ENCODE data around the gene OTULINL. TPM values are rescaled to one million over a fixed set of nuclear protein-coding genes. Genes with fewer than 3 reads are reported as not detected.

The OTULINL gene
- total and polyA plus RNA-seq, 4 donors: 0.82 to 4.1 (median 1.6) TPM

- Histone ChIP-seq H3K36me3 (ENCODE audit: control insufficient read depth in 4 of 4, insufficient read depth in 3 of 4, low read depth in 1 of 4, low read length in 3 of 4) (no peaks in the 10 kb centered on the region), H3K9ac (ENCODE audit: low read depth in 1 of 2, low read length in 2 of 2) (no peak overlapping the region), H3K4me3 (ENCODE audit: low read depth in 1 of 3, low read length in 3 of 3) (no peak overlapping the region), H3K9me3 (ENCODE audit: control insufficient read depth in 4 of 4, low read length in 3 of 4) (no peaks in the 10 kb centered on the region), H3K27me3 (ENCODE audit: control insufficient read depth in 4 of 4, insufficient read depth in 4 of 4, low read length in 3 of 4) (no peaks in the 10 kb centered on the region), H3K27ac (ENCODE audit: low read depth in 1 of 2, low read length in 2 of 2) (no peak overlapping the region), H3K4me1 (ENCODE audit: control insufficient read depth in 4 of 4, insufficient read depth in 4 of 4, low read length in 3 of 4) (no peaks in the 10 kb centered on the region)
- TF ChIP-seq NR2F2 (IDR thresholded peaks at IDR 0.05) (no peak), TAF1 (conservative IDR thresholded peaks at IDR 0.05) (no peak), REST (IDR thresholded peaks at IDR 0.05) (no peak), RAD21 (IDR thresholded peaks at IDR 0.05) (no peak), ZBTB33 (IDR thresholded peaks at IDR 0.05) (no peak), HNF4A (conservative IDR thresholded peaks at IDR 0.05) (no peak), EGR1 (IDR thresholded peaks at IDR 0.05; ENCODE audit: low read depth in 2 of 2) (no peak), SP1 (IDR thresholded peaks at IDR 0.05) (no peak), ATF3 (IDR thresholded peaks at IDR 0.05) (no peak), FOXA2 (IDR thresholded peaks at IDR 0.05) (no peak), GABPA (IDR thresholded peaks at IDR 0.05 in 1 of 2, conservative IDR thresholded peaks at IDR 0.05 in 1 of 2) (no peak), CTCF (IDR thresholded peaks at IDR 0.05; ENCODE audit: low read depth, low read length, missing input control) (no peak), MAX (IDR thresholded peaks at IDR 0.05) (no peak), RXRA (IDR thresholded peaks at IDR 0.05) (no peak), YY1 (IDR thresholded peaks at IDR 0.05) (no peak), HNF4G (IDR thresholded peaks at IDR 0.05) (no peak), FOXA1 (IDR thresholded peaks at IDR 0.05) (no peak), JUND (IDR thresholded peaks at IDR 0.05) (no peak)
- 66% methylated on average over 2 of the region's 2 CpGs for WGBS
- no peak for DNase-seq (ENCODE audit: low spot score)
These were observed 25.6 kb upstream of the OTULINL start for GRCh38 chr5:14556015-14556414.

Data from liver (tissue), 9 donors.